ENCODE measurements around the gene MEGF6.

MEGF6 gene

GRCh38 chr1:3476666-3477065, 134.6 kb downstream of the MEGF6 start:
- no peak for TF ChIP-seq CTCF (IDR thresholded peaks at IDR 0.05; ENCODE audit: low read depth, low read length, poor library complexity, severe bottlenecking)
- TF ChIP-seq EZH2phosphoT487 (IDR thresholded peaks at IDR 0.05; ENCODE audit: borderline replicate concordance, low read length), result no peak

GRCh38 chr1:3475839-3476573, 135.3 kb downstream of the MEGF6 start:
- H3F3A ChIP-seq (ENCODE audit: control insufficient read depth, insufficient read depth), result no peaks in the 10 kb centered on the region

More at GRCh38 chr1:3476666-3477065, 134.6 kb downstream of the MEGF6 start:
- Histone ChIP-seq H3F3A (ENCODE audit: control insufficient read depth, insufficient read depth) (no peaks in the 10 kb centered on the region), H3K36me3 (ENCODE audit: control insufficient read depth, low read length) (no peaks in the 10 kb centered on the region), H3K27ac (ENCODE audit: low read depth, low read length) (no peak overlapping the region), H3K4me3 (ENCODE audit: low read length) (no peak overlapping the region), H3K4me1 (ENCODE audit: control insufficient read depth, low read length) (no peaks in the 10 kb centered on the region), H4K20me1 (ENCODE audit: control insufficient read depth, insufficient read depth, low read depth, low read length) (no peaks in the 10 kb centered on the region), H3K79me2 (ENCODE audit: control insufficient read depth, low read length) (no peaks in the 10 kb centered on the region), H3K9me3 (ENCODE audit: control insufficient read depth, insufficient read depth, low read length) (no peaks in the 10 kb centered on the region), H3K9me2 (replicated peaks; ENCODE audit: control insufficient read depth, low read length) (no peaks in the 10 kb centered on the region), H3K4me2 (ENCODE audit: low read length) (no peak overlapping the region), H3K27me3 (ENCODE audit: control insufficient read depth, low read length) (no peaks in the 10 kb centered on the region)

GRCh38 chr1:3474421-3474820, 136.9 kb downstream of the MEGF6 start:
- H3K79me2 ChIP-seq (ENCODE audit: control insufficient read depth, low read length), result no peaks in the 10 kb centered on the region
- H3K27me3 ChIP-seq (ENCODE audit: control insufficient read depth, low read length), result no peaks in the 10 kb centered on the region
- no peaks in the 10 kb centered on the region for H3K4me1 ChIP-seq (ENCODE audit: control insufficient read depth, low read length)
- no peak overlapping the region for H3K27ac ChIP-seq (ENCODE audit: low read depth, low read length)
- H3K4me3 ChIP-seq (ENCODE audit: low read length), result no peak overlapping the region
- TF ChIP-seq CTCF (IDR thresholded peaks at IDR 0.05; ENCODE audit: low read depth, low read length, poor library complexity, severe bottlenecking), result no peak
- TF ChIP-seq EZH2phosphoT487 (IDR thresholded peaks at IDR 0.05; ENCODE audit: borderline replicate concordance, low read length), result no peak
- no peaks in the 10 kb centered on the region for H3K36me3 ChIP-seq (ENCODE audit: control insufficient read depth, low read length)
- H3K9me3 ChIP-seq (ENCODE audit: control insufficient read depth, insufficient read depth, low read length), result no peaks in the 10 kb centered on the region
- no peak overlapping the region for H3K4me2 ChIP-seq (ENCODE audit: low read length)
- H3F3A ChIP-seq (ENCODE audit: control insufficient read depth, insufficient read depth), result no peaks in the 10 kb centered on the region
- no peaks in the 10 kb centered on the region for H3K9me2 ChIP-seq (replicated peaks; ENCODE audit: control insufficient read depth, low read length)
- no peaks in the 10 kb centered on the region for H4K20me1 ChIP-seq (ENCODE audit: control insufficient read depth, insufficient read depth, low read depth, low read length)

More at GRCh38 chr1:3475839-3476573, 135.3 kb downstream of the MEGF6 start:
- H3K79me2 ChIP-seq (ENCODE audit: control insufficient read depth, low read length), result no peaks in the 10 kb centered on the region
- H3K9me2 ChIP-seq (replicated peaks; ENCODE audit: control insufficient read depth, low read length), result no peaks in the 10 kb centered on the region
- H4K20me1 ChIP-seq (ENCODE audit: control insufficient read depth, insufficient read depth, low read depth, low read length), result no peaks in the 10 kb centered on the region
- H3K27ac ChIP-seq (ENCODE audit: low read depth, low read length), result no peak overlapping the region
- no peaks in the 10 kb centered on the region for H3K27me3 ChIP-seq (ENCODE audit: control insufficient read depth, low read length)
- TF ChIP-seq EZH2phosphoT487 (IDR thresholded peaks at IDR 0.05; ENCODE audit: borderline replicate concordance, low read length), result no peak
- no peak for TF ChIP-seq CTCF (IDR thresholded peaks at IDR 0.05; ENCODE audit: low read depth, low read length, poor library complexity, severe bottlenecking)
- H3K36me3 ChIP-seq (ENCODE audit: control insufficient read depth, low read length), result no peaks in the 10 kb centered on the region
- no peaks in the 10 kb centered on the region for H3K4me1 ChIP-seq (ENCODE audit: control insufficient read depth, low read length)
- no peaks in the 10 kb centered on the region for H3K9me3 ChIP-seq (ENCODE audit: control insufficient read depth, insufficient read depth, low read length)
- H3K4me3 ChIP-seq (ENCODE audit: low read length), result no peak overlapping the region
- H3K4me2 ChIP-seq (ENCODE audit: low read length), result no peak overlapping the region
